Suprapubic skin (tissue), 3 donors: Measurements from ENCODE around the gene PRR7.

Source experiments
- CTCF ChIP-seq, 2 donors: fragments of 200-600 bp in 1 of 2; fragments of 450-650 bp in 1 of 2; sonication (generic) in 1 of 2; IDR thresholded peaks; one replicate each; pipeline ENCODE4 v1.5.1; 2016 to 2019; ENCODE audit warnings: antibody characterized with exemption in 2 of 2, mild to moderate bottlenecking in 1 of 2, moderate library complexity in 1 of 2
- POLR2AphosphoS5 ChIP-seq, 3 donors: sonication (generic); formaldehyde crosslinking; IDR thresholded peaks; one replicate each; pipeline ENCODE4 v1.6.1; 2017; ENCODE audit warnings: antibody characterized with exemption in 3 of 3

GRCh38 chr5:177410575-177410974 lies 36.0 kb upstream of the PRR7 start:
- TF ChIP-seq CTCF (IDR thresholded peaks at IDR 0.05), result no peak
- TF ChIP-seq POLR2AphosphoS5 (IDR thresholded peaks at IDR 0.05), result no peak
